Mononuclear cell (primary cell): ENCODE data around the gene BIRC2. TPM values are rescaled to one million over a fixed set of nuclear protein-coding genes. Genes with fewer than 3 reads are reported as not detected.
A peak's percentile ranks its signal among the peaks of the same experiment; 100 is the strongest.
"Not testable (repeated sequence)": the region's sequence is repeated elsewhere in the genome, so short reads cannot be mapped to it uniquely, and the experiment has no call there.

Experiments used
- H3K27me3 ChIP-seq: 2 replicates; pipeline ENCODE4 v1.6.0; 2011; ENCODE audit warnings: low read length, control low read depth; ENCODE audit not compliant: insufficient read depth
- H3K4me1 ChIP-seq: 2 replicates; pipeline ENCODE4 v1.5.1; 2011; ENCODE audit warnings: mild to moderate bottlenecking, low read length, control low read depth; ENCODE audit not compliant: insufficient read depth
- H3K4me3 ChIP-seq: 2 replicates; pipeline ENCODE4 v1.5.1; 2011; ENCODE audit warnings: mild to moderate bottlenecking, low read length, moderate library complexity
- H3K9me3 ChIP-seq: 2 replicates; pipeline ENCODE4 v1.5.1; 2011; ENCODE audit warnings: low read depth, mild to moderate bottlenecking, control low read depth, low read length
- total RNA-seq: library from RNA; depleted of rRNA; stranded (reverse); fragments of >200 nt; gene quantifications from one replicate; pipeline ENCODE4 v1.2.3, GENCODE V29; 2012

The BIRC2 gene
- total RNA-seq, 1 donor = 218 TPM

DNA sequence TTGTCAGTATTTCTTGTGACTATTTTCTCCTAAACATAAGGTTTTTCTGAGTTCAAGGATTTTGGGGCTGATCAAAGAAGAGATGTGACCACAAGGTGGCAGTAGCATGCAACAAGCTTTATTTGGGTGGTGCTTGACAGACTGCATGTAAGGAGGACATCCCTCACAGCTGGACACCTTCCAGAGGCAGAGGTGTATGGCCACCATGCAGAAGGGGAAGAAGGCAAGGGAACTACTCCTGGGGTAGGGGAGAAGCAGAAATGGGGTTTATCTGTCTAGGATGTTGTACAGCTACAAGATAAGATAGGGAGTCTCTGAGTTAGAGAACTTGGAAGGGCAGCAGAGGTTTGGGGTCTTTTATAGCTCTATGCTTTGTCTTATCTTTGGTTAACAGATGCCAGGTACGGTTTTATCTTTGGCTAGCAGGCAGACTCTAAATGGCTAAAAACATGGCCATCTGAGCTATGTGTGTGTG lies 5.1 kb upstream of the BIRC2 start:
- H3K9me3 ChIP-seq = no peaks in the 10 kb centered on the region
- no peak overlapping the region for H3K4me3 ChIP-seq
- H3K27me3 ChIP-seq = no peaks in the 10 kb centered on the region
- peaks cover 9% of the 10 kb centered on the region for H3K4me1 ChIP-seq

- no peaks in the 10 kb centered on the region for H3K9me3 ChIP-seq
- H3K4me1 ChIP-seq = peaks cover 15% of the 10 kb centered on the region
- H3K27me3 ChIP-seq = no peaks in the 10 kb centered on the region
- H3K4me3 ChIP-seq = no peak overlapping the region
Observed at GRCh38 chr11:102343809-102344208, 3.2 kb upstream of the BIRC2 start.

- Histone ChIP-seq H3K4me3 (no peak overlapping the region), H3K4me1 (peaks cover 15% of the 10 kb centered on the region)
Observed at GRCh38 chr11:102345904-102346303, 1.1 kb upstream of the BIRC2 start.

DNA sequence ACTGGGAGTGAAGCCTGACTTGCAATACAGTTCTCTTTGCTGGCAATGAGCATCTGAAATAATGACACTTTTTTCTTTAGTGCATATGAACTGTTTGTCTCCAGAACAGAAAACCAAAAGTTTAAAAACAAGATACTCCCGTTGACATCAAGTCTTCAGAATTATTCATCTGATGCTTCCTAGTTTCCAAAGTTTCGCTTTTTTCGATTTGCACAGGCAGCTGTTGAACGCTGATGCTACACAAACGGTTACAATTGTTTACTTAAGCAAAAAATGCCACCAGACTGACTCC lies 612 bp upstream of the BIRC2 start:
- H3K4me1 ChIP-seq = peaks cover 15% of the 10 kb centered on the region
- no peaks in the 10 kb centered on the region for H3K9me3 ChIP-seq
- no peaks in the 10 kb centered on the region for H3K27me3 ChIP-seq
- peak overlapping the region; percentile 90 for H3K4me3 ChIP-seq

More at GRCh38 chr11:102345904-102346303, 1.1 kb upstream of the BIRC2 start:
- Histone ChIP-seq H3K27me3 (no peaks in the 10 kb centered on the region), H3K9me3 (no peaks in the 10 kb centered on the region)

DNA sequence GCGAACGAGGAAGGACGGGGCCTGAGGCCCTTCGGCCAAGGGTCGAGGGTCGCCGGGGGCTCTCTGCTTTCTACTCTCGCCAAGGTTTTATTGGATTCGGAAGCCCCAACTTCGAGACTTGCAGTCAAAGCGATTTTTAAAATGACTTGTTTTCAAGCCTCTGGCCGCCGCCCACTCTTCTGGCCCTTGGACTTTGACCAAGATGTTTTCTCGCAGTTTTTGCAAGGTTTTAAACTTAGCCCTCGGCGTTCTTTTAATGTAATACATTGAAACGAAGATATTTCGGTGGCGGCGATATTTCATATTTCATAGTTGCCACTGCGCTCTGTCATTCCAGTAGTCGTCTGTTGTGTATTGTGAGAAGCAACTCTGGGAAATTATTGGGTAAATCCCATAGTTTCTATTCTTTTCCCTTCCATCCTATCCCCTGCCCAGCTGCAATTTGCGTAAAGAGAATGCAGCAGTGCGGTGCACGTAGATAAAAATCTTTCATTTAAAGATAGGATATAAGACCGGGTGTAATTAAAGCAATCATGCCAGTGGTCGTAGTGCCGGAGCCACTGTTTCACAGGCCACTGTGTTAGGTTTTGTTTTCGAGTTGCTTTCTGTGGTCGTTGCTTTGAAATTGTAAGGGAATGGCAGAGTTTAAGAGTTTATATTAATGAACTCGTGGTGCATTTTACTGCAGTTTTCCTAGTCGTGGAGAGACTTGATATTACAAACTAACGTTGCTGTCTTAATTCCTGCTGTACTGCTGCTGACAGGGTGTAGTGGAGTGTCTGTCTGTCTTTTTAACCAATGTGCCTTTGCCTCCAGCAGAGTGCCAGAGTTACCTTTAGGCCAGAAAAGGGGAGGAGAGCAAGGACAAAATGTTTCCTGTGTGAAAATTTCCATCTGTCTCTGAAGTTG lies 702 bp downstream of the BIRC2 start:
- no peaks in the 10 kb centered on the region for H3K27me3 ChIP-seq
- H3K4me1 ChIP-seq = peaks cover 15% of the 10 kb centered on the region
- peak overlapping the region; percentile 90 for H3K4me3 ChIP-seq
- H3K9me3 ChIP-seq = no peaks in the 10 kb centered on the region

- Histone ChIP-seq H3K4me1 (peaks cover 19% of the 10 kb centered on the region), H3K9me3 (no peaks in the 10 kb centered on the region), H3K27me3 (no peaks in the 10 kb centered on the region), H3K4me3 (no peak overlapping the region)
Observed at GRCh38 chr11:102357116-102357515, 10.1 kb downstream of the BIRC2 start.

GRCh38 chr11:102359372-102359771 lies 12.4 kb downstream of the BIRC2 start:
- Histone ChIP-seq H3K9me3 (no peaks in the 10 kb centered on the region), H3K4me3 (no peak overlapping the region), H3K4me1 (peaks cover 13% of the 10 kb centered on the region), H3K27me3 (no peaks in the 10 kb centered on the region)

DNA sequence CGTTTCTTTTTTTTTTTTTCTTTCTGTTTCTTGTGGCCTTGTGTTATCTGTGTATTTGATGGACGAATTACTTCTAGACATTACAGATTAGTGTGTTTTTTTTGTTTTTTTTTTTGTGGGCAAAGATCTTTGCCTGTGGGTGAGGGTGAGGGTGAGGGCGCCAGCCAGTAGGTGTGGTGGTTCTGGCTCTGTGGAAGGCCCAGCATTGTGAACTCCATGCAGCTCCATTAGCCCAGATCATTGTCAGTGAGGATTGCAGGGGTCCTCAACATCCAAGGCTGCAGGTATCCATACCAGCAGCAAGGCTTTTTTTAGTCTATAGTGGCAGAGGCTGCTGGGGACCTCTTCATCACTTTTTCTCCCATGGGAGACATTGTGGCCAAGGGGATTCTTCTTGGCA lies 13.7 kb downstream of the BIRC2 start:
- Histone ChIP-seq H3K9me3 (no peaks in the 10 kb centered on the region), H3K4me1 (peaks cover 13% of the 10 kb centered on the region), H3K27me3 (no peaks in the 10 kb centered on the region), H3K4me3 (no peak overlapping the region)

- Histone ChIP-seq H3K4me3 (no peak overlapping the region), H3K27me3 (no peaks in the 10 kb centered on the region)
Observed at GRCh38 chr11:102361086-102362031, 14.3 kb downstream of the BIRC2 start.

DNA sequence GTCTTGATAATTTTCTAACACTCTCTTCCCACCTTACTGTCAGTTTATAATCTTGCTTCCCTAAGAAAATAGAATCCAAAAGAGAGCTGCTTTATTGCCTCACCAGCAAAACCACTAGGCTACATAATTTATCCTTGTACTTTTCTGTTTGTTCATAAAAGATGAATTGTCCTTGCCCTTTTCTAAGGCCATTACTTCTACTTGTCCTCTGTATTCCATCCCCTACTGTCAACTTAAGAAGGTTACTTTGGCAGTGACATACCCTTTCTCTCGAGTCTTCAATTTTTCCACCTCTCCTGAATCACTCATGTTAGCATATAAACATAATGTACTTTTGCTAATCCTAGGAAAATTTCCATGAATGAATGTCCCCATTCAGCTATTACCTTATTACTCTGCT lies 18.0 kb downstream of the BIRC2 start:
- no peaks in the 10 kb centered on the region for H3K27me3 ChIP-seq
- H3K9me3 ChIP-seq = no peaks in the 10 kb centered on the region
- no peak overlapping the region for H3K4me3 ChIP-seq
- peaks cover 13% of the 10 kb centered on the region for H3K4me1 ChIP-seq

More at GRCh38 chr11:102361086-102362031, 14.3 kb downstream of the BIRC2 start:
- no peaks in the 10 kb centered on the region for H3K9me3 ChIP-seq
- peaks cover 13% of the 10 kb centered on the region for H3K4me1 ChIP-seq

DNA sequence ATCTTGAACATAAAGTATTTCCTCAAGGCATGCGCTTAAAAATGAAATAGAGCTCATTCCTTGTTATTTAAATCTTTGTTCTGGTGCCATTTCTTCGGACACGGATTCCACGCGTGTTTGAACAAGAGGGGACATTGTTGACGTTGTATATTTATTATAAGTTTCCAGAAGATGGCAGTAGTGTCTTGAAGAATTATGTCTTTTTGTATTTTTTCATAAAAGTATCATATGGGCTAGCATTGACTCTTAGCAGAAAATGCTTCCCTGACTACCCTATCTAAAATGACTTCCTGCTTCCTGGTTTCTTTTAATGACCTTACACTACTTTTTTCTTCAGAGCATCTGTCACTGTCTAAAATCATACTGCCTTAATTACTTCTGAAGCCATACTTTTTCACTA lies 20.4 kb downstream of the BIRC2 start:
- no peaks in the 10 kb centered on the region for H3K4me1 ChIP-seq
- no peaks in the 10 kb centered on the region for H3K9me3 ChIP-seq
- H3K4me3 ChIP-seq = no peak overlapping the region
- H3K27me3 ChIP-seq = no peaks in the 10 kb centered on the region

GRCh38 chr11:102368472-102368871 lies 21.5 kb downstream of the BIRC2 start:
- H3K4me3 ChIP-seq = no peak overlapping the region
- no peaks in the 10 kb centered on the region for H3K9me3 ChIP-seq
- no peaks in the 10 kb centered on the region for H3K27me3 ChIP-seq
- no peaks in the 10 kb centered on the region for H3K4me1 ChIP-seq

DNA sequence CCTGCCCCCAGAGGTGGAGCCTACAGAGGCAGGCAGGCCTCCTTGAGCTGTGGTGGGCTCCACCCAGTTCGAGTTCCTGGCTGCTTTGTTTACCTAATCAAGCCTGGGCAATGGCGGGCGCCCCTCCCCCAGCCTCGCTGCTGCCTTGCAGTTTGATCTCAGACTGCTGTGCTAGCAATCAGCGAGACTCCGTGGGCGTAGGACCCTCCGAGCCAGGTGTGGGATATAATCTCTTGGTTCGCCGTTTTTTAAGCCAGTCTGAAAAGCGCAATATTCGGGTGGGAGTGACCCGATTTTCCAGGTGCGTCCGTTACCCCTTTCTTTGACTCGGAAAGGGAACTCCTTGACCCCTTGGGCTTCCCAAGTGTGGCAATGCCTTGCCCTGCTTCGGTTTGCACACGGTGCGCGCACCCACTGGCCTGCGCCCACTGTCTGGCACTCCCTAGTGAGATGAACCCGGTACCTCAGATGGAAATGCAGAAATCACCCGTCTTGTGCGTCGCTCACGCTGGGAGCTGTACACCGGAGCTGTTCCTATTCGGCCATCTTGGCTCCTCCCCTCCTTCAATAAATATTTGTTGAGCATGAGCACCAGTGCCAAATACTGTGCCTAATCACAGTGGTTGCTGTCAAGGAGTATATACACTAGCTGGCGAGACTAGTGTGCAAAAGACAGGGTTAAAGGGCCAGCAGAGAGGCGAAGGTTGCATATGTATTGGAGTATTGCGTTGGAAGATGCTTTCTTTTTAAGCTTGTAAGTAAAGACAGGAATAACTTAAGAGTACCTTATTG lies 27.8 kb downstream of the BIRC2 start:
- H3K27me3 ChIP-seq, H3K4me1 ChIP-seq, H3K4me3 ChIP-seq, H3K9me3 ChIP-seq: not testable (repeated sequence)

DNA sequence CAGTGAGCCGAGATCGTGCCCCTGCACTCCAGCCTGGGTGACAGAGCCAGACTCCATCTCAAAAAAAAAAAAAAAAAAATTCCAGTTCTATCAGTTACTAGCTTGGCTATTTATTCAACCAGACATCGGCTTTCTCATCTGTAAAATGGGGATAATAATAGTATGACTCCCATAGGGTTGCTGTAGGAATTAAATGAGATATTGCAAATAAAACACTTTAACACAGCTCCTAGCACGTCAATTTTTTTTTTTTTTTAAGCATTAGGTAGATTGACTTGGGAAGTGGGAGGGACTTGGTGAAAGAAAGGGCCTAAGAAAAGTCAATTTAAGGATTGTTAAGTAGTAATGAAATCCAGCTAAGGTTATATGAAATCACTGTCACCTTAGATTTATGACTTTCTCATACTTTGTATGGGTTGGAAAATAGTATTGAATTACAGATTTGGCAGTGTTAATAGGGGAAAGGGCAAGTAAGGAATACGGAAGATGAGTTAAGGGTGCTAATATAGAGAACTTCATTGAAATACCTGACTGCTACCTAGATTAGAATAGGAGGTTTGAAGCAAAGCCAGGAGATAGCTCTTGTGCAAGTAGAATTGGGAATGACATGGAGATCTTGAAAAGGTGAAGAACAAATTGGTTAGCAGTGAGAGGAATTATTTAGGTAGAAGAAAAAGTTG lies 28.8 kb downstream of the BIRC2 start:
- H3K9me3 ChIP-seq = no peaks in the 10 kb centered on the region

More for the DNA sequence above, 28.8 kb downstream of the BIRC2 start:
- Histone ChIP-seq H3K4me1 (peaks cover 5% of the 10 kb centered on the region), H3K27me3 (no peaks in the 10 kb centered on the region), H3K4me3 (no peak overlapping the region)
